ENCODE results near the gene FAM151A.
A peak's percentile ranks its signal among the peaks of the same experiment; 100 is the strongest.

The FAM151A gene

DNA sequence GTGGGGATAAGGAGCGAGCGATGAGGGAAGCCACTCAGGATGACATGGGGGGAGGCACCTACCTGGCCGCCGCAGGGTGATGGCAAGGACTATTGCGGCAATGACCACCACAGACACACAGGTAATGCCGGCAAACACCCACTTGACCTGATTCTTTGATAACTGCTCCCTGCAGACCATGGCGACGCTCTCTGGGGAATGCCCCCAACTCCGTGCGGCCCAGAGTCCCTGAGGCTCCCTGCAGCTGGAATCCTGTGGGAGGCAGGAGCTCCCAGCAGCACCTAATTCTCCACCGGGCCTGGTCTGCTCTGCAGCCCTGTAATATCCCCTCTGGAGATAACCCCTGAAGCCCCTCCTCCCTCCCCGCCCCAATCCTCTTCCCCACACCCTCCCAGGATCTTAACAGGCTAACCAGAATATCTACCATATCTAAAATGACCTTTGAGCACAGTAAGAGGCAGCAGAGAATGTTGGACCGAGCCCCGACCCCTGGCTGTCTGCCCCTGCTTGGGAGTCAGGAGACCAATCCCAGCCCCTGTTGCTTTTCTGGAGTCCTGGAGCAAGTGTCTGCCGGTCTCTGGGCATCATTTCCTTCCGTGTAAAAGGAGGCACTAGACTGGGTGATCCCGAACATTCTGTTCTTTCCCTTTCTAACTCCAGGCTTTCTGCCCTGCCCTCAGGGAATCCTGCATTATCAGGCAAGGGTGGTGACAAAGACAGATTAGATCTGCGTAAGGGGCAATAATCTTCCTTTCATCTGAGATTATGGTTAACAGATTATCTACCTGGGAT is at the start of gene FAM151A:
FAM151A (minus strand) TSS at position 310 of the 792 bp plus-strand sequence; CDS start at position 180, 130 bp downstream.
- H3K27me3 Mint-ChIP-seq = no peaks in the 10 kb centered on the region
- no peak within 1 kb of the TSS for H3K4me3 Mint-ChIP-seq
- H3K27ac Mint-ChIP-seq = no peak within 1 kb of the TSS
- no peaks in the 10 kb centered on the region for H3K36me3 Mint-ChIP-seq (ENCODE audit: low read depth)
- H3K4me1 Mint-ChIP-seq (ENCODE audit: low read depth) = no peaks in the 10 kb centered on the region
- no peak for DNase-seq
- H3K9me3 Mint-ChIP-seq = no peaks in the 10 kb centered on the region

DNA sequence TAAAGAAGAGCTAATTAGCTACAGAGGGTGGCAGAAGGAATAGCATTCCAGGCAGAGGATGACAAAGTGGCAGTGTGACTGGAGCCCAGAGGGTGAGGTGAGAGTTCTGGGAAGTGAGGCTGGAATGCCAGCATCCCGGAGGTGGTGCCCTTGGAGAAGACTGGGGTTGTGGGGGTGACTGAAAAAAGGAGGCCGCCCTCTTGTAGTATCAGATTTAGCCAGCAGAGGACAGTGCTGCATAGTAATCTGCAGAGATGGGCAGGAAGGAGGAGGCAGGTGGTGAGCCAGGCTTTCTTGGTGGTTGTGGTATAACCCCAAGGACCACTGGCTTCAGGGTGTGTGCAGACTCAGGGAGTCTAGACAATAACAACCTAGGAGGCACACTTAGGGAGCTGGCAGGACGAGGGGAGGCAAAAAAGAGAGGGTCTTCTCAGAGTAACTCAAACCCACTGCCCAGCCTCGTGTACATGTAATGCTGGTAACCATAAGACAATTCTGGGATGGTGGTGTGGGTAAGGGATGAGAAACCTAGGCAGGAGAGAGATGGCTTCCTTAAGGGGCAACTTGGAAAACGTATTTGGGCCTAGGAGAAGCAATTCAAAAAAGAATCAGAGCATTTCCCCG is 48.8 kb upstream of the FAM151A start:
- peak; percentile 73 for DNase-seq
- H3K27me3 Mint-ChIP-seq = no peaks in the 10 kb centered on the region
- no peak overlapping the region for H3K27ac Mint-ChIP-seq
- no peaks in the 10 kb centered on the region for H3K9me3 Mint-ChIP-seq
- peaks cover 3% of the 10 kb centered on the region for H3K4me1 Mint-ChIP-seq (ENCODE audit: low read depth)
- no peak overlapping the region for H3K4me3 Mint-ChIP-seq
- H3K36me3 Mint-ChIP-seq (ENCODE audit: low read depth) = no peaks in the 10 kb centered on the region

GRCh38 chr1:54668567-54668966 is 45.2 kb upstream of the FAM151A start:
- DNase-seq = no peak
- no peaks in the 10 kb centered on the region for H3K27me3 Mint-ChIP-seq
- no peak overlapping the region for H3K27ac Mint-ChIP-seq
- H3K4me3 Mint-ChIP-seq = no peak overlapping the region
- no peaks in the 10 kb centered on the region for H3K9me3 Mint-ChIP-seq
- H3K4me1 Mint-ChIP-seq (ENCODE audit: low read depth) = peaks cover 3% of the 10 kb centered on the region
- no peaks in the 10 kb centered on the region for H3K36me3 Mint-ChIP-seq (ENCODE audit: low read depth)

- H3K4me3 Mint-ChIP-seq = no peak overlapping the region
- peaks cover 3% of the 10 kb centered on the region for H3K4me1 Mint-ChIP-seq (ENCODE audit: low read depth)
- no peaks in the 10 kb centered on the region for H3K9me3 Mint-ChIP-seq
- DNase-seq = no peak
- no peaks in the 10 kb centered on the region for H3K36me3 Mint-ChIP-seq (ENCODE audit: low read depth)
- H3K27me3 Mint-ChIP-seq = no peaks in the 10 kb centered on the region
- no peak overlapping the region for H3K27ac Mint-ChIP-seq
Measured at GRCh38 chr1:54667797-54668196, 44.5 kb upstream of the FAM151A start.

DNA sequence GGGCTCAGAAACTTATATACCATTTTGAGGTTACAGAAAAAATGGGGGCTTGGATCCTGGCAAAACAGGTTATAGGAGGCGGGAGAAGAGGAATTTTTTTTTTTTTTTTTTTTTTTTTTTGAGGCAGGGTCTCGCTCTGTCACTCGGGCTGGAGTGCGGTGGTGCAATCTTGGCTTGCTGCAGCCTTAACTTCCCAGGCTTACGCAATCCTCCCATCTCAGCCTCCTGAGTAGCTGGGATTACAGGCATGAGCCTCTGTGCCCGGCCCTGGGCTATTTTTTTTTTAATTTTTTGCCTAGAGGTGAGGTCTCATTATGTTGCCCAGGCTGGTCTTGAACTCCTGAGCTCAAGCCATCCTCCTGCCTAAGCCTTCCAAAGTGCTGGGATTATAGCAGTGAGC is 43.0 kb upstream of the FAM151A start:
- no peak overlapping the region for H3K4me3 Mint-ChIP-seq
- no peaks in the 10 kb centered on the region for H3K36me3 Mint-ChIP-seq (ENCODE audit: low read depth)
- H3K27me3 Mint-ChIP-seq = no peaks in the 10 kb centered on the region
- no peak for DNase-seq
- no peak overlapping the region for H3K27ac Mint-ChIP-seq
- H3K4me1 Mint-ChIP-seq (ENCODE audit: low read depth) = no peaks in the 10 kb centered on the region
- H3K9me3 Mint-ChIP-seq = no peaks in the 10 kb centered on the region

- DNase-seq = no peak
- H3K4me3 Mint-ChIP-seq = no peak overlapping the region
- H3K27ac Mint-ChIP-seq = no peak overlapping the region
- no peaks in the 10 kb centered on the region for H3K4me1 Mint-ChIP-seq (ENCODE audit: low read depth)
- H3K27me3 Mint-ChIP-seq = no peaks in the 10 kb centered on the region
- H3K9me3 Mint-ChIP-seq = no peaks in the 10 kb centered on the region
- H3K36me3 Mint-ChIP-seq (ENCODE audit: low read depth) = no peaks in the 10 kb centered on the region
Measured at GRCh38 chr1:54665852-54666251, 42.5 kb upstream of the FAM151A start.

DNA sequence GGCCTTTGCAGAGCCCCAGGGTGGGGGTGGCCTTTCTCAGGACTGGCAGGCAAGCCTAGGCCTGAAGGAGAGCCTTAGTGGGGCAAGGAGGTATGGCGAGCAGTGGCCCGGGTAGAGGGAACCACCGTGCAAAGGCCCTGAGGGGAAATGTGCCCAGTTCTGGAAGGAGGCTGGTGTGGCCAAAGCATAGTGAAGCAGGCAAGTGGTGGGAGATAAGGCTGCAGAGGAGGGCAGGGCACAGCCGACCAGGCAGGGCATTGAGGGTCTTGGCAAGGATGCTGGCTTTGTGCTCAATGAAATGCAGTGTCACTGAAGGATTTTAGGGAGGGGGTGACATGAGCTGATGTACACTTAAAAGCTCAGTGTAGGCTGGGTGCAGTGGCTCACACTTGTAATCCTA is 41.0 kb upstream of the FAM151A start:
- no peaks in the 10 kb centered on the region for H3K4me1 Mint-ChIP-seq (ENCODE audit: low read depth)
- DNase-seq = no peak
- H3K27ac Mint-ChIP-seq = no peak overlapping the region
- peaks cover 2% of the 10 kb centered on the region for H3K27me3 Mint-ChIP-seq
- H3K4me3 Mint-ChIP-seq = no peak overlapping the region
- peaks cover 3% of the 10 kb centered on the region for H3K9me3 Mint-ChIP-seq
- H3K36me3 Mint-ChIP-seq (ENCODE audit: low read depth) = no peaks in the 10 kb centered on the region

- no peaks in the 10 kb centered on the region for H3K4me1 Mint-ChIP-seq (ENCODE audit: low read depth)
- peaks cover 2% of the 10 kb centered on the region for H3K27me3 Mint-ChIP-seq
- H3K36me3 Mint-ChIP-seq (ENCODE audit: low read depth) = no peaks in the 10 kb centered on the region
- no peak overlapping the region for H3K4me3 Mint-ChIP-seq
- peaks cover 3% of the 10 kb centered on the region for H3K9me3 Mint-ChIP-seq
- no peak for DNase-seq
- H3K27ac Mint-ChIP-seq = no peak overlapping the region
Measured at GRCh38 chr1:54663725-54664124, 40.4 kb upstream of the FAM151A start.

GRCh38 chr1:54658164-54658913 is 35.0 kb upstream of the FAM151A start:
- DNase-seq = no peak
- H3K27ac Mint-ChIP-seq = no peak overlapping the region

DNA sequence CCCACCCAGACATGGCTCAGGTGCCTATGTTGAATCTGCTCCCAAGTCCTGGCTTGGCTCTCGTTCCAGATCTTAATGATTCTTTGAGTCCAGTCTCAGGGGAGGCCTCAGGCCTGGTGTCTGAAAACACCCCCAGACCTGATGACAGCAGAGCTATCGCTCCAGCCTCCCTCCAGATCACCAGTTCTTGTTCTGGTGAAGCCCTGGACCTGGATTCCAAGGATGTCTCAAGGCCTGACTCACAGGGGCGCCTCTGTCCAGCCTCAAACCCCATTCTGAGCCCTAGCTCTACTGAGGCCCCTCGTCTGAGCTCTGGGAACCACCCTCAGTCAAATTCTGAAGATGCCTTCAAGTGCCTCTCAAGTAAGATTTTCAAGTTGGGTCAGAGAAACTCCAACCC is 29.7 kb upstream of the FAM151A start:
- H3K27me3 Mint-ChIP-seq = peaks cover 11% of the 10 kb centered on the region
- H3K36me3 Mint-ChIP-seq (ENCODE audit: low read depth) = no peaks in the 10 kb centered on the region
- H3K27ac Mint-ChIP-seq = no peak overlapping the region

More at GRCh38 chr1:54658164-54658913, 35.0 kb upstream of the FAM151A start:
- Mint-ChIP-seq H3K9me3 (peaks cover 8% of the 10 kb centered on the region), H3K27me3 (peaks cover 2% of the 10 kb centered on the region), H3K4me3 (no peak overlapping the region), H3K36me3 (ENCODE audit: low read depth) (no peaks in the 10 kb centered on the region), H3K4me1 (ENCODE audit: low read depth) (no peaks in the 10 kb centered on the region)

GRCh38 chr1:54652168-54652567 is 28.8 kb upstream of the FAM151A start:
- Mint-ChIP-seq H3K36me3 (ENCODE audit: low read depth) (no peaks in the 10 kb centered on the region), H3K4me3 (no peak overlapping the region), H3K9me3 (no peaks in the 10 kb centered on the region), H3K27me3 (peaks cover 11% of the 10 kb centered on the region), H3K27ac (no peak overlapping the region), H3K4me1 (ENCODE audit: low read depth) (no peaks in the 10 kb centered on the region)
- DNase-seq = no peak

More for the DNA sequence above, 29.7 kb upstream of the FAM151A start:
- Mint-ChIP-seq H3K9me3 (peaks cover 2% of the 10 kb centered on the region), H3K4me3 (no peak overlapping the region), H3K4me1 (ENCODE audit: low read depth) (no peaks in the 10 kb centered on the region)
- DNase-seq = no peak

DNA sequence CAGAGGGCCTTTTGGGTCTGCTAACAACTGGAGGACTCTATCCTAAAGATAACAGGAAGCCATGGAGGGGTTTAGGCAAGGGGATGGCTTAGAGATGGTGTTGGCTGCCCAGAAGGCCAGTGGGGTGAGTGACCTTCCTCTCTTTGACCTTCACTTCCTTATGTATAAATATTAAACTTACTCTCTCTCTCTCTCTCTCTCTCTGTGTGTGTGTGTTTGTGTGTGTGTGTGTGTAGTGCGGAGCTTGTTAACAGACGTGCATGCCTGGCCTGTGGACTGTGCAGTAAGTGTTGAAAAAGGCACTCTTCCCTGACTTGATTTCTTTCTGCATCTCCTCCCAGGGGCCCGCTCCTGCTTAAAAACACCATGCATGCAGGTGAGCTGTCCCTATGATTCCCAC is 28.3 kb upstream of the FAM151A start:
- no peaks in the 10 kb centered on the region for H3K4me1 Mint-ChIP-seq (ENCODE audit: low read depth)
- no peak overlapping the region for H3K27ac Mint-ChIP-seq
- H3K36me3 Mint-ChIP-seq (ENCODE audit: low read depth) = no peaks in the 10 kb centered on the region
- no peaks in the 10 kb centered on the region for H3K9me3 Mint-ChIP-seq
- no peak for DNase-seq
- H3K4me3 Mint-ChIP-seq = no peak overlapping the region
- peaks cover 11% of the 10 kb centered on the region for H3K27me3 Mint-ChIP-seq

DNA sequence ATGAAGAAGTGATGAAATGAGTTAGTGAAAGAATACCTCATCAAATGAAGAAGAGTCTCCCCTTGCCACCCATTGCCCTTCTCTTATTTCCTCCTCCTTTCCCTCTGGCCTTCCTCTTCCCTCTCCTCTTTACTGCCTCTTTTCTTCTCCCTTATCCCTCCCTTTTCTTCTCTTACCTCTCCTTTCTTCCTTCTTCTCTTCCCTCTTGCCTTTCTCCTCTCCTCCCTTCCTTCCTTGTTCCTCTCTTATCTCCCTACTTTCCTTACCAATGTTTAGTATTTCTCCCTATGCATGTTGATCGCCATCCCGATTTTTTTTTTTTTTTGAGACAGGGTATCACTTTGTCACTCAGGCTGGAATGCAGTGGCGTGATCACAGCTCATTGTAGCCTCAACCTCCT is 27.1 kb upstream of the FAM151A start:
- H3K9me3 Mint-ChIP-seq = peaks cover 3% of the 10 kb centered on the region
- H3K36me3 Mint-ChIP-seq (ENCODE audit: low read depth) = no peaks in the 10 kb centered on the region
- no peaks in the 10 kb centered on the region for H3K4me1 Mint-ChIP-seq (ENCODE audit: low read depth)
- H3K27ac Mint-ChIP-seq = no peak overlapping the region
- DNase-seq = no peak
- no peak overlapping the region for H3K4me3 Mint-ChIP-seq
- peaks cover 11% of the 10 kb centered on the region for H3K27me3 Mint-ChIP-seq

DNA sequence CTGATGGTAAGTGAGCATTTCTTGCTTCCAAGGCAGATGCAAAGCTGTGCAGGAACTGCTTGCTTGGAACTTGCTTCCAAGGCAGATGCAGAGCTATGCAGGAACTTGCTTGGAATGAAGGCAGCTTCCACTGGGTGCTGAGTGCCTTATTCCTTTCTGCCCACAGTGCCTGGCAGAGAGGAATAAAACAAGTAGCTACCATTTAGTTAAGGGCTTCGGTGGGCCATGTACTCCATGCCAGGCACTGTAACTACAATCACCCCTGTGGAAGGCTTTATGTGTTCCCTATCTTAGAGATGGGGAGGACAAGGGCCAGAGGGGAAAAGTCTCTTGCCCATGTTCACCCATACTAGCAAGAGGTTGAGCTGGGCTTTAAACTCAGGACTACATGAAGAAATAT is 26.6 kb upstream of the FAM151A start:
- Mint-ChIP-seq H3K9me3 (peaks cover 3% of the 10 kb centered on the region), H3K27ac (no peak overlapping the region), H3K36me3 (ENCODE audit: low read depth) (no peaks in the 10 kb centered on the region), H3K4me1 (ENCODE audit: low read depth) (no peaks in the 10 kb centered on the region), H3K4me3 (no peak overlapping the region), H3K27me3 (peaks cover 11% of the 10 kb centered on the region)
- no peak for DNase-seq

All from activated T-cell treated with anti-CD3 and anti-CD28 coated beads, Interleukin-2, amount 50 U/mL, for 24 hours (primary cell).